ENCODE measurements around the gene H3-3A.
"Not testable (repeated sequence)": the region's sequence is repeated elsewhere in the genome, so short reads cannot be mapped to it uniquely, and the experiment has no call there.

H3-3A gene

GRCh38 chr1:226083302-226084101 lies 21.0 kb downstream of the H3-3A start:
- H3K27ac ChIP-seq, result peak overlapping the region; percentile 79
- TF ChIP-seq CTCF (conservative IDR thresholded peaks at IDR 0.05), result no peak
- TF ChIP-seq ZFX (IDR thresholded peaks at IDR 0.05), result peak; percentile 77; the same call in 1 of the 2 replicates

GRCh38 chr1:226085675-226086285 lies 23.3 kb downstream of the H3-3A start:
- H3K27ac ChIP-seq, result no peak overlapping the region
- TF ChIP-seq ZFX (IDR thresholded peaks at IDR 0.05), result no peak
- no peak for TF ChIP-seq CTCF (conservative IDR thresholded peaks at IDR 0.05)

GRCh38 chr1:226086776-226087175 lies 24.3 kb downstream of the H3-3A start:
- TF ChIP-seq ZFX (IDR thresholded peaks at IDR 0.05) (no peak), CTCF (conservative IDR thresholded peaks at IDR 0.05) (no peak)
- H3K27ac ChIP-seq, result no peak overlapping the region

GRCh38 chr1:226091461-226091860 lies 28.9 kb downstream of the H3-3A start:
- TF ChIP-seq ZFX (IDR thresholded peaks at IDR 0.05), result no peak
- TF ChIP-seq CTCF (conservative IDR thresholded peaks at IDR 0.05), result no peak

GRCh38 chr1:226092048-226092820 lies 29.7 kb downstream of the H3-3A start:
- not testable (repeated sequence) for H3K27ac ChIP-seq

More at GRCh38 chr1:226091461-226091860, 28.9 kb downstream of the H3-3A start:
- H3K27ac ChIP-seq, result no peak overlapping the region

- no peak overlapping the region for H3K27ac ChIP-seq
- no peak for TF ChIP-seq ZFX (IDR thresholded peaks at IDR 0.05)
- TF ChIP-seq CTCF (conservative IDR thresholded peaks at IDR 0.05), result no peak
Observed at GRCh38 chr1:226092965-226093364, 30.4 kb downstream of the H3-3A start.

GRCh38 chr1:226093621-226094020 lies 31.1 kb downstream of the H3-3A start:
- H3K27ac ChIP-seq, result no peak overlapping the region
- TF ChIP-seq CTCF (conservative IDR thresholded peaks at IDR 0.05) (no peak), ZFX (IDR thresholded peaks at IDR 0.05) (no peak)

Data from C4-2B (cell line).